HG03565 (cell line): ENCODE data around the gene MTARC1.
A peak's percentile ranks its signal among the peaks of the same experiment; 100 is the strongest.

ENCODE experiments used
- ATAC-seq: cut with Tn5 transposase; IDR thresholded peaks from one replicate; pipeline ENCODE4 v1.9.1; 2021; ENCODE audit warnings: mild to moderate bottlenecking, moderate library complexity; ENCODE audit not compliant: unreplicated experiment

MTARC1 gene

GRCh38 chr1:220769205-220769604 is 17.5 kb upstream of the MTARC1 start:
- no peak for ATAC-seq

DNA sequence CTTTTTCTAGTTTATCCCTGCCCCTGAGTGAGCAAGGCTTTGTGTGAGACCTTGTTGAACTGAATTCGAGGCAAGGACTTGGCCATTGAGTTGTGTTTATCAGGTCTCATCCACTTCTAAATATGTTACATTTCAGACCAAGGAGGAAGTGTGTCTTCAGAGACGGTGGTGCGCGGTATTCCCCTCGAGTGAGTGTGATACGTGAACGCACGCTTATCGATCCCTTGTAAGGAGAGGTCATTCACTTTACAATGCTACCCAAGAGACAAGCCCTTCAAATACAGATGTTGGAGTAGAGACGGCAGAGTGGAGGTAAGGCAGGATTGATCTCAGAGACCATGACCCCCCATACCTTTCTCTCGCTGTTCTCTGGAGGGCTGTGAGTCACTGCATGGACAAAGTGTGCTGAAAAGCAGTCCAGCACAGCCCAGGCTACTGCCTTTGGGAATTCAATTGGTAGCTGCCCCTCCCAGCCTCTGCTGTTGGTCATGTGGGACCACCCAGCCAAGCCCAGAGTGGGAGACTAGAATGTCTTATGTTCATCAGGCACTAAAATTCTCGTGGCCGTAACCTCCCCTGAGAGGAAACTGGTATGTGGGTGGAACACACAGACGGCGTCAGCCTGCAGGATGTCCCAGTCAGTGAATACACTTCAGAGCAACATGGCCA is 16.3 kb upstream of the MTARC1 start:
- ATAC-seq: peak; percentile 64

DNA sequence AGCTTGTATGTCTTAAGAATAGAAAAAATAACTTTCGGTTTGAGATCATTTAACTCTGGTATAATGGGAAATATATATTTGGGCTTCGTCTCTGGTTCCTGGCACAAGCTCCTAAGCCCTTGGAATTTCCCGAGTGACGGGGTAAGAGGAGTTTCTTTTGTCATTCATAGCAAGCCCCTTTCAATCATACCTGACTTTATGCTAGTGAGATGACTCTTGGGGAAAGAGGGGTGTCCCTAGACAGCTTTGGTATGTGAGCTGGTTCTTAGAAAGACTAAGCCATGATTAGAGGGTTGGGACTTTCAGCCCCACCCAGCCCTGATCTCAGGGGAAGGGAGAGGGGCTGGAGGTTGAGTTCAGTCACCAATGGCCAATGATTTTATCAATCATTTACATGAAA is 13.9 kb upstream of the MTARC1 start:
- no peak for ATAC-seq

GRCh38 chr1:220775240-220775853 is 11.4 kb upstream of the MTARC1 start:
- no peak for ATAC-seq

DNA sequence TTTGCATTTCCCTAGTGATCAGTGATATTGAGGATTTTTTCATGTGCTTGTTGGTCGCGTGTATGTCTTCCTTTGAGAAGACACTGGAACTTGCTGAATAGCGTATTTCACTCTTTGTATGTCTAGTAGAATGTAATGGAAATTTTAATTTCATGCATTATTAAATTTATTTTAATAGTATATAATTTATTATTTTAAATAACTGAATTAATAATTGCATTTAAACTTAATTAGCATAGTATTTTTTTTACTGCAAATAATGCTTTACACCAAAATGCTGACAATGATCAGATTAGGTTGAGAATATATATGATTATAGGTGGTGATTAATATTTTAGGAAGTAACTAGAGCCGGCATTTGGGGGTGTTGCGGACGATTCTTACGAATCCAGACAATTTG is 10.5 kb upstream of the MTARC1 start:
- no peak for ATAC-seq

- peak; percentile 78 for ATAC-seq
Measured at GRCh38 chr1:220776720-220777326, 9.9 kb upstream of the MTARC1 start.

GRCh38 chr1:220783453-220783852 is 3.3 kb upstream of the MTARC1 start:
- ATAC-seq: no peak

DNA sequence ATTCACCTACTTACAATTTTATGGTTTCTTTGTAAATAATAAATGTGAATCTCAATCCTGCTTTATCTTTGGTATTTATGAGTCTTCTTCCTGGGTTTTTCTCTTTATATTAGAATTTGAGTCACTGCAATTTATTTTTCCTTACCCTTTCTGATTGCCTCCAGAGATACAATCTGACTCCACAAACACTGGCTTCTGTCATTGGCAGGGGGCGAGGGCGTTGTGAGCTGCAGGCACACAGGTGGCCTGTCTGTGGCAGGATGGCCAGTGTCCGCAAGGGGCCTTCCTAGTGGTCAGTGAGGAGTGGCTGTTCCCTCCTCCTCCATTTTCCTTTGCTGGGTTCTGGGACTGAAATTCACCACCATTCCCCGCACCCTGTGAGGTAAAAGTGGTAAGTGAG is 2.0 kb upstream of the MTARC1 start:
- ATAC-seq: no peak

GRCh38 chr1:220785166-220786056 is 1.3 kb upstream of the MTARC1 start:
- no peak for ATAC-seq

- ATAC-seq: no peak
Measured at GRCh38 chr1:220786057-220786336, 716 bp upstream of the MTARC1 start.

- peak; percentile 33 for ATAC-seq
Measured at GRCh38 chr1:220787069-220787619, 431 bp downstream of the MTARC1 start.

DNA sequence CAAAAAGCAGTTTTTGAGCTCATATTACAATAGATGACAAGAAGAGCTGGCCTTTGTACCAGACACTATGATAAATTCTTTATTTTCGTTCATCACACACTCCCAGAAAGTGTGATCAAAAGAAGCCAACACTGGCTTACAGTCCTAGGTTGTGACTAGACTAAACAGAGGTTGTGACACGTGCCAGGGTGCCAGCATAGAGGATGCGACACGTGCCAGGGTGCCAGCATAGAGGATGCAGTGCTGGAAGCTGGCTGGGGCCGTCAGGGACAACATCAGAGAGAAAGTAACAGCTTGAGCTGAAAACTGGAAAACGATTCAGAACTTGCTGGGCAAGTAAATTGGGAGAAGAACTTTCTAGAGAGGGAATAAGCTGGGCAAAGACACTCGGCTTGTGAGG is 2.2 kb downstream of the MTARC1 start:
- ATAC-seq: no peak

- no peak for ATAC-seq
Measured at GRCh38 chr1:220789532-220790147, 2.9 kb downstream of the MTARC1 start.

DNA sequence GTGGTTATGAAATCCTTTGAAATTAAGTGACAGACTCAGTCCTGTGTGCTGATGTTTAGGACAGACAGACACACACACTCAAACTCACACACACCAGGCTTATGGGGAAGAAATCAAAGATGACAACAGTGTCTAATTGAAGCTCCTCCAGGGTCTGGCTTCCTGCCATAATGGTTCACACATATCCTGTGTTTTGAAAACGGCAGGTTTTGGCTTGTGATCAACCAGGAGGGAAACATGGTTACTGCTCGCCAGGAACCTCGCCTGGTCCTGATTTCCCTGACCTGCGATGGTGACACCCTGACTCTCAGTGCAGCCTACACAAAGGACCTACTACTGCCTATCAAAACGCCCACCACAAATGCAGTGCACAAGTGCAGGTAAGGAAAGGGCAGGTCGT is 4.6 kb downstream of the MTARC1 start:
- no peak for ATAC-seq

DNA sequence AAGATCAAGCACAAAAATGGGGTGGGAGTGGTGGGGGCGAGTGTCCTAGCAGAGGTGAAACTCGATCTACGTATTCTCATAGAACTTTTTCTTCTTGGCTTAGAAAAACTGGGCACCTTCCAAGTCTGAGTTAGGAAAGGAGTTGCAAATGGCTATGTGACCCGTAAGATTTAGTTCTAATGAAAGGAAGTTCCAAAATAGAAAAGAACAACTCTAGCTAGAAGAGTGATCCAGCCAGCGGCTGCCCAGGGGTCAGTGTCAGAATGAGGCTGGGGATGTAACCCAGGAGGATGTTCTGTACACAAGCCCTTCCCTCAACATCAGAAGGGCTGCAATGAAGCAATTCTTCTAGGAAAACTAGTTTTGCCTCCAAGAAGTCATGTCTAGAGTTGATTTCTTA is 5.2 kb downstream of the MTARC1 start:
- no peak for ATAC-seq

- ATAC-seq: no peak
Measured at GRCh38 chr1:220796530-220796929, 9.8 kb downstream of the MTARC1 start.

- no peak for ATAC-seq
Measured at GRCh38 chr1:220797044-220797443, 10.3 kb downstream of the MTARC1 start.

- ATAC-seq: no peak
Measured at GRCh38 chr1:220797553-220797952, 10.8 kb downstream of the MTARC1 start.

DNA sequence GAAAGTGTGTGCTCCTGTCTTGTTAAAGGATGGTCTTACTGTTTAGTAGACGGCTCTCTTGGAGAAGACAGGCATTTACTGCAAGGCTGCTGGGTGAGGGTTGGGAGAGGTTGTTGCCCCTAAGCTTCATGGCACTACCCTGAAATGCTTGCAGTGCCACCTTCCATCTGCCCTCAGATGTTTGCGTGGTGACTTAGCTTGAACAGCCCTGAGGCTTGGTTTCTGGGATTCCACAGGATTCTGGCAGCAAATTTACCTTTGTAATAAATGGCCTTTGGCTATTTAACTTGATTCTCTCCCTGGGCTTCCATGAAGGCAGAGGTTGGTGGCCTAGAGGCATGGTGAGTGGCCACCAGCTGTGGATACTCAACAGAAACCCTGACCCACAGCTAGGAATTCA is 11.6 kb downstream of the MTARC1 start:
- no peak for ATAC-seq

DNA sequence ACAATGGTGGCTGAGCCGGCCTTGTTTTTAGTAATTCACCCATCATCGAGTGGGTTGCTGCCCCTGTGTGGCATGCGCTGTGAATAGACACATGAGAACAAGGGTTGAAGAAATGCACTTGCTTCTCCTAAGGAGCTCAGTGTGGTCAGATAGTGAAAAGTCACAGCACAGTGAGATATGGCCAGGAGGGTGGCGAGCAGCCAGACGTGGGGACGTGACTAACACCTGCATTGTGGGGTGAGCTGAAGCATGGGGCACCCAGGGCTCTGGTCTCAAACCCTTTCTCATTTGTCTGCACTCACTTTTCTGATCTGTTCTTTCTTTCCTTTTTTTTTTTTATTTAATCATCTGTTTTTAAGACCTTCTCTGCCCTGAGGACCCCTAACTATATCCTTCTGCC is 13.5 kb downstream of the MTARC1 start:
- ATAC-seq: no peak
